NT2/D1 (cell line): ENCODE results near the gene NRARP.

Experiments used
- DNase-seq: peaks from one replicate; pipeline ENCODE4 v3.0.0-alpha.2; 2011; ENCODE audit warnings: low read depth, low spot score
- H3K27me3 ChIP-seq: 2 replicates; pipeline ENCODE4 v1.6.0; 2011; ENCODE audit warnings: mild to moderate bottlenecking; ENCODE audit not compliant: insufficient read length, insufficient read depth
- H3K36me3 ChIP-seq: 2 replicates; pipeline ENCODE4 v1.6.1; 2011; ENCODE audit warnings: mild to moderate bottlenecking, low read length, mixed read lengths; ENCODE audit not compliant: insufficient read depth, insufficient read length
- H3K4me1 ChIP-seq: 2 replicates; pipeline ENCODE4 v1.5.1; 2011; ENCODE audit not compliant: insufficient read depth, insufficient read length
- H3K4me3 ChIP-seq: 2 replicates; pipeline ENCODE4 v1.5.1; 2011; ENCODE audit warnings: low read depth; ENCODE audit not compliant: insufficient read length
- H3K9ac ChIP-seq: 2 replicates; pipeline ENCODE4 v1.6.0; 2011; ENCODE audit warnings: low read depth; ENCODE audit not compliant: insufficient read length
- H3K9me3 ChIP-seq: 2 replicates; pipeline ENCODE4 v1.5.1; 2011; ENCODE audit warnings: mild to moderate bottlenecking, low read length; ENCODE audit not compliant: insufficient read depth
- SUZ12 ChIP-seq: IDR thresholded peaks from 2 replicates; pipeline ENCODE4 v1.6.1; 2011; ENCODE audit not compliant: insufficient read length, insufficient read depth; ENCODE audit errors: extremely low read depth
- YY1 ChIP-seq: IDR thresholded peaks from 2 replicates; pipeline ENCODE4 v1.6.1; 2011; ENCODE audit not compliant: insufficient read length, insufficient read depth
- ZNF274 ChIP-seq: IDR thresholded peaks from 2 replicates; pipeline ENCODE4 v1.6.1; 2011; ENCODE audit warnings: mild to moderate bottlenecking, low read depth, low read length

Gene NRARP

DNA sequence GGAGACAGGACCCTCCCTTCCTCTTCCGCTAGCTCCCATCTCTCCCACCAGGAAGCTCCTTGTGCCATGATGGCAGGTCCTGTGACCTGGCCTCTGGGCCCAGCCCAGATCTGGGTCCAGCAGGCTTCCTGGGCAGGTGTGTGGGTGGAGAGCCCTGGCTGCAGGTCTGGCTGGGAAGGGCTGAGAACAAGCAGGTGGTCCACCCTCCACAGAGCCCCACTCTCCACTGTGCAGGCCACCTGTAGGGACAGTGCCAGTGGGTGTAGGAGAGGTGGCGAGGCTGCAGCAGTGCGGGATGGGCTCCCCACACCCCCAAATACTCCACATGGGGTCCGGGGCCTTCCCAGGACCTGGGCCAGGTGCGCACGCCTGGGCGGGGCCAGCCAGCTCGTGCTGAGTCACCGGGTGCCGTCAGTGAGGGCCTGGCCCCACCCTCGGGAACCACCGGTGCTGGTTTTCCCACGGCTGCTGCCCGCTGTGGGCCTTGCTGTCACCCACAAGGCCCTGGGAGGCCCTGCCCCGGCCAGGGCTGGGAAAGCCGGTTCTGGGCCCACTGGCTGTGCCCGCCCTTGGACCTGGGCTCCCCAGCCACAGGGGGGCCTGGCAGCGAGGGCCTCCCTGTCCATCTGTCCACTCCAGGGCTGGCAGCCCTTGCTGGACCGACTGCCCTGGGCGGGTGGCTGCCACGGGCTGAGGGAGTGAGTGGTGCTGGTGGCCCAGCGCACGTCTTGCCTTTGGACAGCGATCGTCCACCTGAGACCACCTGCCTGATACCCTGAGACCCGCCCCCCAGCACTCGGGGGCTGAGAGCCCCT lies 9.3 kb upstream of the NRARP start:
- peak overlapping the region; percentile 22 for H3K9ac ChIP-seq
- H3K4me3 ChIP-seq = no peak overlapping the region
- H3K4me1 ChIP-seq = peaks cover 52% of the 10 kb centered on the region
- H3K9me3 ChIP-seq = no peaks in the 10 kb centered on the region
- no peak for TF ChIP-seq YY1
- no peak for TF ChIP-seq ZNF274
- TF ChIP-seq SUZ12 = no peak
- no peaks in the 10 kb centered on the region for H3K27me3 ChIP-seq
- no peak for DNase-seq
- H3K36me3 ChIP-seq = no peaks in the 10 kb centered on the region

DNA sequence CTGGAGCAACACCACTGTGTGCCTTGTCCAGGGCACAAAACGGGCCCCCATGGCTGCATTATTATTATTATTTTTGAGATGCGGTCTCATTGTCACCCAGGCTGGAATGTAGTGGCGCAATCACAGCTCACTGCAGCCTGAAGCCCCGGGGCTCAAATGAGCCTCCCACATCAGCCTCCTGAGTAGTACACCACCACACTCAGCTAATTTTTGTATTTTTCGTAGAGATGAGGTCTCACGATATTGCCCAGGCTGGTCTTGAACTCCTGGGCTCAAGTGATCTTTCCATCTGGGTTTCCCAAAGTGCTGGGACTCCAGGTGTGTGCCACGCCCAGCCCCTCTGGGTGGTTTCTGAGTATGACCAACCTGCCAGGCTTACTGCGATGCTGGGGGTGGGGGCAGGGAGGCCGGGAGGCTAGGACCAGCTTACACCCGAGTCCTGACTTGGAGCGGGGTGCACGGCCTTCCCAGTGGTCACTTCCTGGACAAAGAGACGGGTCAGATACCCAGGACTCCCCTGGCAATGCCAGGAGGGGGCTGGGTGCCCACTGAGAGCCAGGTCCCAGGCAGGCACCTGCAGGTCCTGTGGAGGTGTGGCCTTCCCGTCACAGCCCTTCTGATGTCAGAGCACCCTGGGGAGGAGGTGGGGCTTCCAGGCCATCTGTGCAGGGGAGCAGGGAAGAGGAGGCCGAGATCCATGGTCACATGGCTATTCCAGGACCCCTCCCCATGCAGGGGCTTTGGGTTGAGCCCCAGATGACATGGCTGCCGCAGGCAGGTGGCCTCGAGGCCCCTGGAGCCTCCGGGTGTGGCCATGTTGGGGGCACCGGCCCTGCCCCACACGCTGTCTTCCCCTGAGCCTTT lies 8.3 kb upstream of the NRARP start:
- Histone ChIP-seq H3K4me3 (no peak overlapping the region), H3K27me3 (no peaks in the 10 kb centered on the region), H3K4me1 (peaks cover 61% of the 10 kb centered on the region), H3K9me3 (no peaks in the 10 kb centered on the region), H3K36me3 (no peaks in the 10 kb centered on the region), H3K9ac (no peak overlapping the region)
- DNase-seq = no peak
- TF ChIP-seq SUZ12 (no peak), ZNF274 (no peak), YY1 (no peak)

DNA sequence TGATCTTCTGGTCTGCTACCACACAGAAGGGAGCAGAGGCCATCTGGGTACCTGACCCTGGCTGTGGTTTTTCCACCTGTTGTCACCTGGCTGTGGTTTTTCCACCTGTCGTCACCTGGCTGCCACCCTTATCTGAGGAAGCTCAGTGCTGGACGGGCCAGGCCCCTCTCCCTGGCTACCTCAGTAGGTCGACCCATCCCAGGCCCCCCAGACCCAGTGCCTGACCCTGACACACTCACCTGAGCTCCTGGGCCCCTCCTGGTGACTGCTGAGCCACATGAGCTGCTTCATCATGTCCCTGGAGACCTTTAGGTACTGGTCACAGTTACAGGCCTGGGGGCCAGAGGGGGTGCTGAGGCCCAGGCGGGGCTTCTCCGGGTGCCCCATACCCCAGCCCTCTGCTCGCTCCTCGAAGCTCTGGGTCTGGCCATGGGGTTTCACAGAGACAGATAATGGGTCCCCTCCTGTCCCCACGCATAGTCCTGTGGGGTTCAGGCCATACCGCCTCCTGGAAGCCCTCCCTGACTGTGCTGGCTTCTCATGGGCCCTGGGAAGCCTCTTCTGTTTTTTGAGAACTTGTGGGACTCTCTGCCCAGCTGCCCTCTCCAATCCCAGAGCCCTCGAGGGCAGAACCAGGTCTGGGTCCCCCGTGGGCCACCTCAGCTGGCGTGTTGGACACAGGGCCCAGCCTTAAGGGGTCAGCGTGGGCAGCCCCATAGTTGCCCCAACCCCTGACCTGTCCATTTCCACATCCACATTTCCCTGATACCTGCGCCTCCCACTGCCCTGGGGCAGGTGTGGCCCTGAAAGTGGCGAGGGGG lies 7.5 kb upstream of the NRARP start:
- Histone ChIP-seq H3K9ac (no peak overlapping the region), H3K36me3 (no peaks in the 10 kb centered on the region), H3K4me3 (no peak overlapping the region), H3K4me1 (peaks cover 61% of the 10 kb centered on the region), H3K9me3 (no peaks in the 10 kb centered on the region), H3K27me3 (no peaks in the 10 kb centered on the region)
- no peak for DNase-seq
- TF ChIP-seq SUZ12 (no peak), YY1 (no peak), ZNF274 (no peak)

DNA sequence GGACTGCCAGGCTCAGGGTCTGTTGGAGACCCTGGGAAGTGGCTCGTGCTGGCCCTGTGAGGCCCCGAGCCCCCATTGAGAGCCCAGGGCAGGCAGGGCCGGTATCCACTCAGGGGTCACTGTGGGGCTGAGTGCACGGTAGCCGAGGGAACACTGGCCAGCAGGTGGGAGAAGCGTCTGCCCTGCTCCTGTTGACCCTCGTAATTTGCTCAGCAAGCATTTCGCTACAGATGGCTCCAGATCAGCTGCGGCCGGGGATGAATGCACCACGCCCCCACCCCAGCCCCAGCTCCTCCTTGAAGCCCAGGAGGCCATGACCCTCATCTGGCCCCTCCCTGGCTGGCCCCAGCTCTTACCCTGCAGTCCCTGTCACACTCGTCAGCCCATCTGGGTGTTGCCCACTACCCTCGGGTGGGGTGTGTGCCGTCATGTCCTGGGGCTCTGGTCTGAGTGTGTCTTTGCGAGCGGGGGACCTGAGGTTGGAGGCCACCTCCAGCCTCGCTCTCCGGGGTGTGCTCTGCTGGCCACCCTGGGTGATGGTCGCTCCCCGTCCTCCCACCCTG lies 6.1 kb upstream of the NRARP start:
- Histone ChIP-seq H3K4me1 (peaks cover 66% of the 10 kb centered on the region), H3K36me3 (no peaks in the 10 kb centered on the region), H3K9me3 (no peaks in the 10 kb centered on the region), H3K27me3 (peaks cover 11% of the 10 kb centered on the region), H3K9ac (peak overlapping the region; percentile 21), H3K4me3 (no peak overlapping the region)
- DNase-seq = no peak
- TF ChIP-seq SUZ12 (no peak), ZNF274 (no peak), YY1 (no peak)

DNA sequence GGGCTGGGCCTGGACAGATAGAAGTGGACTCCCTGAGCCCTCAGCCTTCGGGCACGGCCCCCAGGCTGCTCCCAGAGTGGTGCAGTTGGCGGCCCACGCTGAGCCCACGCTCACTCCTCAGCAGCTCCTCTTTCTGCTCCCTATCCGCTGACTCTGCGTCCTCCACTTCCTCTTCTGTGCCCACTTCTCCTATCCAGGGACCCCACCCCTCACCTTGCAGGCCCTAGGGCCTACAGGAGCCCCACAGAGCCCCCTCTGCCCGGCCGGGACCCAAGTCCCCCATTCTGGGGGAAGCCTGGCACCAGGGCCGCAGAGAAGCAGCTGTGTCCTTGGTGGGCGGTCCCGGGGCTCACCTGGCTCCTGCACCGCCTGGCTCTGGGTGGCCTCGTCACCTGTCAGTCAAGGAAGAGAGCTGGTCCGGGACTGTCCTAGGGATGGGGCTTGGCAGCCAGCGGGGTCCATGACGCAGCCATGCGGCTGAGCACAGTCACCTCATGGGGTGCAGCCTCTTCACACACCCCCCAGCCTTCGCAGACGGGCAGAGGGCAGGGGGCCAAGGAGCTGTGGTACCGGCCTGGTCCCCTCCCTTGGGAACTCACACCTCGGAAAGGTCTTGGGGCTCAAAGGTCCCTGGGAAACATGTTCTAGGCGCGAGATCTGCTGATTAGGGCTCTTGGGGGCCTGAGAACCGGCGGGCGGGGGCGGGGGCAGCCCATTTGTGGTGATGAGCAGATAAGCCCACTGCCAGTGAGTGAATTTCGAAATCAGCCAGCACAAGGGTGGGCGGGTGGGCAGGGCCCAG lies 5.4 kb upstream of the NRARP start:
- Histone ChIP-seq H3K36me3 (no peaks in the 10 kb centered on the region), H3K9me3 (no peaks in the 10 kb centered on the region), H3K9ac (no peak overlapping the region), H3K27me3 (peaks cover 18% of the 10 kb centered on the region), H3K4me3 (no peak overlapping the region), H3K4me1 (peaks cover 70% of the 10 kb centered on the region)
- DNase-seq = no peak
- TF ChIP-seq YY1 (no peak), ZNF274 (no peak), SUZ12 (no peak)

DNA sequence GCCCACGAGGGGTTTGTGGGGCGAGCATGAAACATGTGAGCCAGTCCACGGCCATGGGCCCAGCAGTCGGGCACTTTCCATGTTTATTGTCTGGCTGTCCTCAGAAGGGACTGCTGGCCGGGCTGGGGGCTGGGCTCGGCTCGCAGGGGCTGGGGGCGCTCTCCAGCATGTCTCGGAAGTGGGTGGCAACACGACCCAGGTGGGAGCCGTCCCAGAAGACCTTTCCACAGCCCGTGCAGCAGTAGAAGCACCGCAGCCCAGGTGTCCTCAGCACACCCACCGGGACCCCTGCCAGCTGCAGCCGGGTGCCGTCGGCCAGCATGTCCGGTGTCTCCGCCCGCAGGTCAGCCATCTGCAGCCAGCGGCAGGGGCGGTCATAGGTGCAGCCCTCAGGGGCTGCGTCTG lies 4.8 kb upstream of the NRARP start:
- peaks cover 70% of the 10 kb centered on the region for H3K4me1 ChIP-seq

More for the DNA sequence above, 4.8 kb upstream of the NRARP start:
- Histone ChIP-seq H3K9me3 (no peaks in the 10 kb centered on the region), H3K9ac (no peak overlapping the region), H3K27me3 (peaks cover 20% of the 10 kb centered on the region), H3K4me3 (no peak overlapping the region), H3K36me3 (no peaks in the 10 kb centered on the region)
- no peak for TF ChIP-seq ZNF274
- no peak for TF ChIP-seq YY1
- no peak for TF ChIP-seq SUZ12
- no peak for DNase-seq
